Choroid plexus epithelial cell (primary cell): ENCODE results near the gene CDK8.
A peak's percentile ranks its signal among the peaks of the same experiment; 100 is the strongest.

ENCODE experiments used
- DNase-seq: peaks from one replicate; pipeline ENCODE4 v3.0.0-alpha.2; 2010; ENCODE audit warnings: low read depth
- H3K4me3 ChIP-seq: 2 replicates; pipeline ENCODE4 v1.5.1; 2011; ENCODE audit warnings: low read depth, mild to moderate bottlenecking, control low read depth, low read length, moderate library complexity
- TF ChIP-seq, protein P1 (sequence below): conservative IDR thresholded peaks from 2 replicates; pipeline ENCODE4 v1.5.1; 2011; ENCODE audit warnings: low read depth, mild to moderate bottlenecking, control low read depth, inconsistent platforms, low read length, moderate library complexity

The CDK8 gene

DNA sequence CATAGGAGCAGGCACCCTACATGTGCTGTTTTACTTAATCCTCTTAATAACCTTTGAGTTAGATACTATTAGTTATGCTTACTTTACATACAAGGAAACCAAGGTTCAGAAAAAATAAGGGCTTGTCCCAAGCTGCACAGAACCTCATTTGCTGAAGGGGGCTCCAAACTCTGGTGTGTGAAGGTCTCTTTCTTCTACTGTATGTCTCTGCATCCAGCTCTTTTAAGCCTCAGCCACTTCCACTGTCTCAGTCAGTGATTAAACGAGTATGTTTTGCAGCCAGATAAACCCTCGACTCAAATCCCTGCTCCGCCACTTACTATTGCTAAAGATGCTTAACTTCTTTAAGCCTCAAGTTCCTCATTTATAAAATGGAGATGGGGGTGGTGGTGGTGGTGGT is 191.2 kb downstream of the CDK8 start:
- no peak overlapping the region for H3K4me3 ChIP-seq
- TF ChIP-seq, protein P1, sequence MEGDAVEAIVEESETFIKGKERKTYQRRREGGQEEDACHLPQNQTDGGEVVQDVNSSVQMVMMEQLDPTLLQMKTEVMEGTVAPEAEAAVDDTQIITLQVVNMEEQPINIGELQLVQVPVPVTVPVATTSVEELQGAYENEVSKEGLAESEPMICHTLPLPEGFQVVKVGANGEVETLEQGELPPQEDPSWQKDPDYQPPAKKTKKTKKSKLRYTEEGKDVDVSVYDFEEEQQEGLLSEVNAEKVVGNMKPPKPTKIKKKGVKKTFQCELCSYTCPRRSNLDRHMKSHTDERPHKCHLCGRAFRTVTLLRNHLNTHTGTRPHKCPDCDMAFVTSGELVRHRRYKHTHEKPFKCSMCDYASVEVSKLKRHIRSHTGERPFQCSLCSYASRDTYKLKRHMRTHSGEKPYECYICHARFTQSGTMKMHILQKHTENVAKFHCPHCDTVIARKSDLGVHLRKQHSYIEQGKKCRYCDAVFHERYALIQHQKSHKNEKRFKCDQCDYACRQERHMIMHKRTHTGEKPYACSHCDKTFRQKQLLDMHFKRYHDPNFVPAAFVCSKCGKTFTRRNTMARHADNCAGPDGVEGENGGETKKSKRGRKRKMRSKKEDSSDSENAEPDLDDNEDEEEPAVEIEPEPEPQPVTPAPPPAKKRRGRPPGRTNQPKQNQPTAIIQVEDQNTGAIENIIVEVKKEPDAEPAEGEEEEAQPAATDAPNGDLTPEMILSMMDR = peak; percentile 3
- no peak for DNase-seq

DNA sequence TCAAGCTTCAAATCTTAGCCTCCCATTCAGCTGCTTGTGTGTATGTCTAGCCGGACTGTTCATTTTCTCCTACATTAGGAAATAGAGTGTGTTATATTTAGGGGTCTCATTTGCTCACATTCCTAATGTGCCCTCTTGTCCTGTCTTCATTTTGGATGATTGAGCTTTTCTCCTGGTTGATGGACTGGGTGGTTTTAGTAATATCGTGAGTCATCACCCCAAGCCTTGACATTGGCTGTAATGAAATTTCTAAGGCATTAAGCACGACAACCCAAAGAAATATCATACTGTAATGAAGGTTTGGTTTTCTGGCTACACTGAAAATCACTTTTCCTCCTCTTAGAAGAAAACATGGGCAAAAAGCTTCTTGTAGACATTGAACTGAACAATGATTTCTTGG is 192.8 kb downstream of the CDK8 start:
- TF ChIP-seq, protein P1 = no peak
- no peak for DNase-seq
- no peak overlapping the region for H3K4me3 ChIP-seq

DNA sequence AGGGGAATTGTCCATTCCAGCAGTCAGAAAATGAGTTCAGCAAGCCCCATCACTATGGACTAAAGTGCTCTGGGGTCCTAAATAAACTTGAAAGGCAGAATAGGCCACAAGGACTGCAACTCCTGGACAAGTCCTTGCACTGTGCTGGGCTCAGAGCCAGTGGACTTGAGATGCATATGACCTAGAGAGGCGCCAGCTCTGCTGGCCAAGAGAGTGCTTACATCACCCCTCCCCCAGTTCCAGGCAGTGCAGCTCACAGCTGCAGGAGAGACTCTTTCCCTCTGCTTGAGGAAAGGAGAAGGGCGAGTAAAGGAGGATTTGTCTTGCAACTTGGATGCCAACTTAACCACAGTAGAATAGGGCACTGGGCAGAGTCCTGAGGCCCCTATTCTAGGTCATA is 194.1 kb downstream of the CDK8 start:
- TF ChIP-seq, protein P1 = no peak
- DNase-seq = peak; percentile 10
- no peak overlapping the region for H3K4me3 ChIP-seq

DNA sequence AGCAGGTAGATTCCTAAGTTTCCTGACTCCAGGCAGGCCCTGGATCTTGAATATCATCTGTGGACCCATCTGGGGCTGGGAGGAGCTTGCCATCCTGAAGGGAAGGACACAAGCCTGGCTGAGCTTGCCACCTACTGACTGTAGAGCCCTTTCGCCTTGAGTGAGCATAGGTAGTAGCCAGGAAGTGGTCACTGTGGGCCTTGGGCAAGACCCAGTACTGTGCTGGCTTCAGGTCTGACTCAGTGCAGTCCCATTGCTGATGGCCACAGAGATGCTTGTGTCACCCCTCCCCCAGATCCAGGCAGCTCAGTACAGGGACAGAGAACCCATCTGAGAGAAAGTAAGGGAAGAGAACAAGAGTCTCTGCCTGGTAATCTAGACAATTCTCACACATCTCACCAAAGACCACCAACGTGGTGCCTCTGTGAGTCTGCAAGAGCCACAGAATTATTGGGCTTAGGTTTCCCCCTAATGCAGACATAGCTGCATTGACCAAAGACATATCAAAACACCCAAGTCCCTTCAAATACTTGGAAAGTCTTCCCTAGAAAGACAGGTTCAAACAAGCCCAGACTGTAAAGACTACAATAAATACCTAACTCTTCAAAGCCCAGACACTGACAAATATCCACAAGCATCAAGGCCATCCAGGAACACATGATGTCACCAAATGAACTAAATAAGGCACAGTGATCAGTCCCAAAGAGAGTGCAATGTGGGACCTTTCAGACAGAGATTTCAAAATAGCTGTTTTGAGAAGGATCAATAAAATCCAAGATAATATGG is 195.3 kb downstream of the CDK8 start:
- no peak for DNase-seq
- H3K4me3 ChIP-seq = no peak overlapping the region
- TF ChIP-seq, protein P1 = no peak
